H1 (cell line): ENCODE results near the gene SPEF2. TPM values are rescaled to one million over a fixed set of nuclear protein-coding genes. Genes with fewer than 3 reads are reported as not detected.

Source experiments
- CTCF ChIA-PET: fragments of 300-600 bp; sonication (Branson Sonifier 250); formaldehyde crosslinking; loops from one replicate; lab custom pipeline; 2021; ENCODE audit not compliant: partially characterized antibody; lab: Charles Lee
- POLR2A ChIA-PET: fragments of 300-600 bp; sonication (Branson Sonifier 250); formaldehyde crosslinking; loops from one replicate; lab custom pipeline; 2021; ENCODE audit warnings: inconsistent platforms; ENCODE audit not compliant: partially characterized antibody; lab: Charles Lee
- DNase-seq, 2 experiments: peaks; one replicate each; pipeline versions ENCODE4 v3.0.0 to v3.0.0-alpha.2; 2010 to 2022; ENCODE audit warnings: low spot score in 2 of 2, low read depth in 1 of 2, mixed read lengths in 1 of 2
- FAIRE-seq: peaks from 2 replicates; lab custom pipeline; 2011; peaks lifted over from hg19 to GRCh38; lab: Jason Lieb, UNC
- H2AFZ ChIP-seq: 2 replicates; pipeline ENCODE4 v1.8.1; 2012; ENCODE audit warnings: low read length, inconsistent platforms
- H2AK5ac ChIP-seq: 2 replicates; pipeline ENCODE4 v1.6.1; 2013; ENCODE audit warnings: low read depth, low read length
- H2BK120ac ChIP-seq: replicated peaks from 2 replicates; pipeline ENCODE3; 2013; ENCODE audit warnings: low read depth, low read length, inconsistent platforms
- H2BK12ac ChIP-seq: 2 replicates; pipeline ENCODE4 v1.6.1; 2013; ENCODE audit warnings: low read depth, low read length
- H2BK15ac ChIP-seq: 2 replicates; pipeline ENCODE4 v1.6.1; 2013; ENCODE audit warnings: low read length
- H2BK20ac ChIP-seq: 2 replicates; pipeline ENCODE4 v1.6.1; 2013; ENCODE audit warnings: low read length
- H2BK5ac ChIP-seq: 2 replicates; pipeline ENCODE4 v1.6.1; 2013; ENCODE audit warnings: low read depth, low read length
- H3K14ac ChIP-seq: 2 replicates; pipeline ENCODE4 v1.6.1; 2013; ENCODE audit warnings: inconsistent platforms; ENCODE audit not compliant: insufficient read length
- H3K18ac ChIP-seq: 2 replicates; pipeline ENCODE4 v1.6.1; 2013; ENCODE audit warnings: low read length; ENCODE audit errors: extremely low read depth
- H3K23ac ChIP-seq: 2 replicates; pipeline ENCODE4 v1.6.1; 2013; ENCODE audit warnings: inconsistent platforms; ENCODE audit not compliant: insufficient read length
- H3K23me2 ChIP-seq: 2 replicates; pipeline ENCODE4 v1.6.1; 2013; ENCODE audit warnings: low read depth, low read length
- H3K27ac ChIP-seq: 2 replicates; pipeline ENCODE4 v1.6.1; 2011; ENCODE audit warnings: low read depth, low read length, inconsistent platforms
- H3K27me3 ChIP-seq, 4 experiments: replicated peaks in 1 of 4; 1 replicate in 1 of 4; 2 replicates in 3 of 4; pipeline versions ENCODE4 v1.6.1 to v1.8.1; 2011 to 2013; ENCODE audit warnings: low read length in 3 of 4, mild to moderate bottlenecking in 3 of 4, inconsistent platforms in 2 of 4, mixed read lengths in 2 of 4, moderate library complexity in 1 of 4; ENCODE audit not compliant: control insufficient read depth in 3 of 4, insufficient read depth in 3 of 4; ENCODE audit errors: extremely low read depth in 1 of 4
- H3K36me3 ChIP-seq, 4 experiments: 2 replicates each; pipeline versions ENCODE4 v1.6.1 to v1.8.1; 2011 to 2013; ENCODE audit warnings: mild to moderate bottlenecking in 4 of 4, low read length in 3 of 4, moderate library complexity in 2 of 4, control low read depth in 1 of 4, inconsistent platforms in 1 of 4; ENCODE audit not compliant: insufficient read depth in 4 of 4, control insufficient read depth in 2 of 4
- H3K4ac ChIP-seq: replicated peaks from 2 replicates; pipeline ENCODE3; 2013; ENCODE audit warnings: low read length, low read depth, mixed read lengths, inconsistent platforms; ENCODE audit not compliant: insufficient read length
- H3K4me1 ChIP-seq, 4 experiments: replicated peaks in 1 of 4; 1 replicate in 1 of 4; 2 replicates in 3 of 4; pipeline versions ENCODE4 v1.6.1 to v1.8.1; 2011 to 2013; ENCODE audit warnings: low read length in 3 of 4, inconsistent platforms in 2 of 4, mixed read lengths in 1 of 4; ENCODE audit not compliant: insufficient read depth in 4 of 4, control insufficient read depth in 3 of 4
- H3K4me2 ChIP-seq, 2 experiments: 2 replicates each; pipeline versions ENCODE4 v1.6.1 to v1.8.1; 2011 to 2013; ENCODE audit warnings: low read depth in 2 of 2, low read length in 2 of 2, control low read depth in 1 of 2, inconsistent platforms in 1 of 2, mild to moderate bottlenecking in 1 of 2; ENCODE audit not compliant: insufficient read depth in 1 of 2
- H3K4me3 ChIP-seq, 4 experiments: fragments of 200-600, 300-600 bp in 1 of 4; sonication (generic), shearing (Covaris generic), sonication (Bioruptor Twin) in 1 of 4; 2 replicates each; pipeline versions ENCODE4 v1.5.1 to v1.8.1; 2011 to 2016; ENCODE audit warnings: low read length in 4 of 4, low read depth in 3 of 4, control low read depth in 2 of 4, inconsistent platforms in 2 of 4, mild to moderate bottlenecking in 2 of 4, mixed read lengths in 1 of 4, moderate library complexity in 1 of 4; ENCODE audit not compliant: insufficient read depth in 2 of 4; ENCODE audit errors: extremely low read depth in 1 of 4
- H3K56ac ChIP-seq: replicated peaks from 2 replicates; pipeline ENCODE3; 2013; ENCODE audit warnings: low read depth, mild to moderate bottlenecking, mixed read lengths, low read length, inconsistent platforms; ENCODE audit not compliant: insufficient read length
- H3K79me1 ChIP-seq: 2 replicates; pipeline ENCODE4 v1.6.1; 2013; ENCODE audit warnings: low read depth, low read length, control low read depth
- H3K79me2 ChIP-seq, 2 experiments: 2 replicates each; pipeline versions ENCODE4 v1.6.1 to v1.8.1; 2012 to 2013; ENCODE audit warnings: low read length in 2 of 2, mild to moderate bottlenecking in 2 of 2, inconsistent platforms in 1 of 2; ENCODE audit not compliant: insufficient read depth in 2 of 2, control insufficient read depth in 1 of 2
- H3K9ac ChIP-seq, 4 experiments: replicated peaks in 1 of 4; 1 replicate in 1 of 4; 2 replicates in 3 of 4; pipeline versions ENCODE4 v1.6.1 to v1.8.1; 2011 to 2013; ENCODE audit warnings: low read depth in 3 of 4, low read length in 3 of 4, control low read depth in 2 of 4, mild to moderate bottlenecking in 2 of 4, moderate library complexity in 2 of 4, inconsistent platforms in 1 of 4; ENCODE audit errors: extremely low read depth in 1 of 4
- H3K9me3 ChIP-seq, 2 experiments: 2 replicates each; pipeline versions ENCODE4 v1.6.1 to v1.8.1; 2012 to 2013; ENCODE audit warnings: mild to moderate bottlenecking in 2 of 2, moderate library complexity in 2 of 2, control low read depth in 1 of 2, inconsistent platforms in 1 of 2, low read depth in 1 of 2, low read length in 1 of 2, mixed read lengths in 1 of 2; ENCODE audit not compliant: insufficient read depth in 2 of 2
- H4K20me1 ChIP-seq, 2 experiments: replicated peaks in 1 of 2; 2 replicates each; pipeline versions ENCODE3 to v1.8.1; 2011 to 2013; ENCODE audit warnings: inconsistent platforms in 2 of 2, low read length in 2 of 2, mild to moderate bottlenecking in 1 of 2; ENCODE audit not compliant: insufficient read depth in 2 of 2, control insufficient read depth in 1 of 2
- H4K5ac ChIP-seq: 2 replicates; pipeline ENCODE4 v1.6.1; 2013; ENCODE audit warnings: low read length, low read depth, mixed read lengths, inconsistent platforms; ENCODE audit not compliant: insufficient read length
- H4K8ac ChIP-seq: 2 replicates; pipeline ENCODE4 v1.8.0; 2013; ENCODE audit warnings: mild to moderate bottlenecking, moderate library complexity, low read length, inconsistent platforms; ENCODE audit not compliant: insufficient read depth; ENCODE audit errors: extremely low read depth
- H4K91ac ChIP-seq: replicated peaks from 2 replicates; pipeline ENCODE3; 2013; ENCODE audit warnings: low read length, mixed read lengths, inconsistent platforms; ENCODE audit not compliant: insufficient read length
- CEBPB ChIP-seq: IDR thresholded peaks from 2 replicates; pipeline ENCODE4 v1.6.1; 2012; ENCODE audit warnings: low read depth, low read length
- NRF1 ChIP-seq: IDR thresholded peaks from 2 replicates; pipeline ENCODE4 v1.6.1; 2011; ENCODE audit warnings: mild to moderate bottlenecking, low read depth, low read length, improper control_type of control experiment
- WGBS, 2 experiments: shearing (Covaris generic) in 1 of 2; methylation state at CpG; one replicate each; pipeline versions ENCODE4 v1.1.6 to v1.1.7; 2013 to 2015; ENCODE audit warnings: low lambda C conversion rate in 2 of 2, mixed read lengths in 2 of 2, inconsistent platforms in 1 of 2, low coverage in 1 of 2, missing lambda C conversion rate in 1 of 2; ENCODE audit not compliant: insufficient replicate concordance in 2 of 2, insufficient coverage in 1 of 2, insufficient read length in 1 of 2; ENCODE audit errors: extremely low coverage in 1 of 2, missing lambda C conversion rate in 1 of 2; 5-methylcytosine and 5-hydroxymethylcytosine counted together
- polyA plus RNA-seq, 7 experiments: library from polyadenylated mRNA; depleted of rRNA in 3 of 7; stranded (reverse) in 5 of 7; unstranded in 2 of 7; fragments of >200 nt in 5 of 7; fragments of 200-250 nt in 2 of 7; gene quantifications; 1 replicate in 5 of 7; 2 replicates in 1 of 7; 4 replicates in 1 of 7; pipeline versions ENCODE4 v1.2.1 to v1.2.3, GENCODE V29; 2011 to 2013; ENCODE audit warnings: missing spikeins in 2 of 7, mixed read lengths in 2 of 7
- total RNA-seq: library from RNA; stranded (reverse); fragmentation: NEBNext Ultra II Directional; extraction: Animal tissue kit (Norgen Biotek cat#: 25700); gene quantifications from 2 replicates; pipeline ENCODE4 v1.2.1, GENCODE V29; 2021

Gene SPEF2
- total and polyA plus RNA-seq, 2 of the 8 experiments (the other 6 are each of a cell fraction or from before 2014, with no cell fraction given) = 0.14 to 0.73 TPM

- Histone ChIP-seq H3K23ac (no peak overlapping the region), H2BK5ac (no peak overlapping the region), H4K5ac (no peak overlapping the region), H3K27me3 (no peaks in the 10 kb centered on the region), H3K27ac (no peak overlapping the region), H3K4me2 (no peak overlapping the region), H3K23me2 (no peaks in the 10 kb centered on the region; the same call in 1 of the 2 replicates), H3K56ac (no peak overlapping the region), H3K14ac (no peak overlapping the region), H4K8ac (no peak overlapping the region), H3K79me2 (no peaks in the 10 kb centered on the region), H3K4ac (no peak overlapping the region), H2BK12ac (no peak overlapping the region), H4K91ac (no peak overlapping the region), H4K20me1 (no peaks in the 10 kb centered on the region), H2BK15ac (no peak overlapping the region), H2AFZ (no peak overlapping the region), H2BK120ac (no peak overlapping the region), H2BK20ac (no peak overlapping the region), H3K9ac (no peak overlapping the region), H3K18ac (no peak overlapping the region), H3K9me3 (no peaks in the 10 kb centered on the region), H3K36me3 (no peaks in the 10 kb centered on the region), H3K4me3 (no peak overlapping the region), H3K4me1 (no peaks in the 10 kb centered on the region), H3K79me1 (no peaks in the 10 kb centered on the region), H2AK5ac (no peak overlapping the region)
- 85% methylated on average over 4 of the region's 4 CpGs; no CpG with 5 or more reads in 1 of the 2 experiments for WGBS, 2 experiments
- DNase-seq = no peak
- CTCF ChIA-PET = interaction anchor here (0.9 kb wide), 1 partner anchor 24 kb away, joined by 3 read pairs; no protein-coding TSS in a partner anchor
- FAIRE-seq = no peak
- POLR2A ChIA-PET = no interaction called here
- TF ChIP-seq CEBPB (0 out of 2 replicates have a peak, but pooled peaks have one; percentile 5), NRF1 (no peak)
Measured at GRCh38 chr5:35640623-35641022, 23.0 kb downstream of the SPEF2 start.
